Measurements from ENCODE around the gene NEGR1.

DNA sequence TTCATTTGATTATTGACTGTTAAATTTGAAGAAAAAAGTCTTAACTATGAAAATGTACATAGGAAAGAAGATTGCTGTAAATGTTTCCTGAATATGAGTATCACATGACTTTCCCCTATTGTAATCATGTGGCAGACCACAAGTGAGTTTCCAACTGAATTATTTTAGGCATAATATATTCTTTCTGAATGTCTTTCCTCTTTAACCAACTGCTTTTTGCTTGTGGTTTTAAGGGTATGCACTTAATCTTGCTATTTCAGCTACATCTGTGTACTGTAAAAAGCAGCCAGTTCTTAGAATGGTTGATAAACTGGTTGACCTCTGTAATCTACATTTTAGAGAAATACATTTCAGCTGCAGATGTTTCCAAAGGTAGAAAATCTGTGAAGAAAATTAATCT, 400.7 kb downstream of the NEGR1 start:
- TF ChIP-seq, protein P1, sequence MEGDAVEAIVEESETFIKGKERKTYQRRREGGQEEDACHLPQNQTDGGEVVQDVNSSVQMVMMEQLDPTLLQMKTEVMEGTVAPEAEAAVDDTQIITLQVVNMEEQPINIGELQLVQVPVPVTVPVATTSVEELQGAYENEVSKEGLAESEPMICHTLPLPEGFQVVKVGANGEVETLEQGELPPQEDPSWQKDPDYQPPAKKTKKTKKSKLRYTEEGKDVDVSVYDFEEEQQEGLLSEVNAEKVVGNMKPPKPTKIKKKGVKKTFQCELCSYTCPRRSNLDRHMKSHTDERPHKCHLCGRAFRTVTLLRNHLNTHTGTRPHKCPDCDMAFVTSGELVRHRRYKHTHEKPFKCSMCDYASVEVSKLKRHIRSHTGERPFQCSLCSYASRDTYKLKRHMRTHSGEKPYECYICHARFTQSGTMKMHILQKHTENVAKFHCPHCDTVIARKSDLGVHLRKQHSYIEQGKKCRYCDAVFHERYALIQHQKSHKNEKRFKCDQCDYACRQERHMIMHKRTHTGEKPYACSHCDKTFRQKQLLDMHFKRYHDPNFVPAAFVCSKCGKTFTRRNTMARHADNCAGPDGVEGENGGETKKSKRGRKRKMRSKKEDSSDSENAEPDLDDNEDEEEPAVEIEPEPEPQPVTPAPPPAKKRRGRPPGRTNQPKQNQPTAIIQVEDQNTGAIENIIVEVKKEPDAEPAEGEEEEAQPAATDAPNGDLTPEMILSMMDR (IDR thresholded peaks at IDR 0.05; ENCODE audit: poor library complexity) = no peak
- TF ChIP-seq EZH2 (IDR thresholded peaks at IDR 0.05; ENCODE audit: borderline replicate concordance) = no peak

All from hepatocyte (in vitro differentiated cells).